NCI-H1105 treated with DMSO at 0.1 percent for 48 hours (cell line): Measurements from ENCODE around the gene RASA3.
"Not testable (repeated sequence)": the region's sequence is repeated elsewhere in the genome, so short reads cannot be mapped to it uniquely, and the experiment has no call there.

Experiments used
- DNase-seq: peaks from one replicate; lab custom pipeline; 2025; lab: John Stamatoyannopoulos, UW

Gene RASA3

GRCh38 chr13:114112826-114113322, 19.5 kb downstream of the RASA3 start:
- DNase-seq, result no peak

GRCh38 chr13:114112231-114112825, 20.1 kb downstream of the RASA3 start:
- DNase-seq, result no peak

GRCh38 chr13:114111577-114111976, 20.8 kb downstream of the RASA3 start:
- no peak for DNase-seq

GRCh38 chr13:114110830-114111189, 21.6 kb downstream of the RASA3 start:
- not testable (repeated sequence) for DNase-seq

GRCh38 chr13:114110091-114110829, 22.2 kb downstream of the RASA3 start:
- no peak for DNase-seq

GRCh38 chr13:114109641-114110041, 22.8 kb downstream of the RASA3 start:
- DNase-seq, result no peak

- no peak for DNase-seq
Measured at GRCh38 chr13:114108894-114109293, 23.5 kb downstream of the RASA3 start.

GRCh38 chr13:114108141-114108761, 24.2 kb downstream of the RASA3 start:
- DNase-seq, result no peak

- DNase-seq, result no peak
Measured at GRCh38 chr13:114107686-114108081, 24.7 kb downstream of the RASA3 start.

GRCh38 chr13:114106991-114107685, 25.3 kb downstream of the RASA3 start:
- DNase-seq, result no peak

GRCh38 chr13:114106526-114106925, 25.9 kb downstream of the RASA3 start:
- DNase-seq, result no peak

GRCh38 chr13:114105521-114106225, 26.8 kb downstream of the RASA3 start:
- DNase-seq, result no peak

GRCh38 chr13:114104655-114105520, 27.5 kb downstream of the RASA3 start:
- no peak for DNase-seq

- DNase-seq, result no peak
Measured at GRCh38 chr13:114103801-114104654, 28.4 kb downstream of the RASA3 start.

- not testable (repeated sequence) for DNase-seq
Measured at GRCh38 chr13:114103289-114103621, 29.2 kb downstream of the RASA3 start.

GRCh38 chr13:114102521-114103288, 29.7 kb downstream of the RASA3 start:
- DNase-seq, result no peak

- no peak for DNase-seq
Measured at GRCh38 chr13:114102131-114102520, 30.3 kb downstream of the RASA3 start.

GRCh38 chr13:114101358-114102130, 30.9 kb downstream of the RASA3 start:
- DNase-seq, result no peak
